A549 (cell line): ENCODE measurements around the gene UBL7. TPM values are rescaled to one million over a fixed set of nuclear protein-coding genes. Genes with fewer than 3 reads are reported as not detected.

Experiments
- ATAC-seq, 2 experiments: fragments of 200-7000 bp in 1 of 2; fragments of >200 bp in 1 of 2; cut with Nextera tagmentation in 1 of 2; cut with Tn5 transposase in 1 of 2; 3 replicates each; pipeline versions ENCODE4 v1.8.0 to v1.9.1; 2018 to 2020; ENCODE audit warnings: mild to moderate bottlenecking in 1 of 2, moderate library complexity in 1 of 2
- CTCF ChIA-PET: fragments of 300-600 bp; sonication (Branson Sonifier 250); formaldehyde crosslinking; extraction: SDS; loops from one replicate; lab custom pipeline; 2021; ENCODE audit warnings: antibody characterized with exemption, inconsistent platforms; lab: Yijun Ruan, JAX
- POLR2A ChIA-PET: fragments of 350-600 bp; formaldehyde crosslinking; extraction: SDS; loops from one replicate; lab custom pipeline; 2021; ENCODE audit warnings: antibody characterized with exemption, inconsistent platforms; lab: Yijun Ruan, JAX
- DNase-seq, 2 experiments: peaks; one replicate each; pipeline versions ENCODE4 v3.0.0 to v3.0.0-alpha.2; 2011 to 2016; ENCODE audit warnings: low read depth in 1 of 2, low spot score in 1 of 2
- FAIRE-seq: peaks from 2 replicates; lab custom pipeline; 2011; peaks lifted over from hg19 to GRCh38; lab: Jason Lieb, UNC
- H3K27ac ChIP-seq, 2 experiments: fragments of >200 bp; sonication (Bioruptor Twin); formaldehyde crosslinking; 3 replicates each; pipeline ENCODE4 v1.5.1; 2016 to 2017
- H3K4me1 ChIP-seq: fragments of >200 bp; sonication (Bioruptor Twin); formaldehyde crosslinking; 3 replicates; pipeline ENCODE4 v1.6.1; 2016
- H3K4me2 ChIP-seq: fragments of >200 bp; sonication (Bioruptor Twin); formaldehyde crosslinking; 3 replicates; pipeline ENCODE4 v1.6.1; 2016
- H3K4me3 ChIP-seq: fragments of >200 bp; sonication (Bioruptor Twin); formaldehyde crosslinking; 3 replicates; pipeline ENCODE4 v1.5.1; 2016
- H3K9me3 ChIP-seq: fragments of >200 bp; sonication (Bioruptor Twin); formaldehyde crosslinking; 3 replicates; pipeline ENCODE4 v1.6.1; 2016
- CBX2 ChIP-seq: fragments of 200-600 bp; sonication (generic); IDR thresholded peaks from 2 replicates; pipeline ENCODE4 v1.6.1; 2016; ENCODE audit warnings: low read depth, mild to moderate bottlenecking, borderline replicate concordance
- EHMT2 ChIP-seq: fragments of 200-600 bp; sonication (generic); IDR thresholded peaks from 2 replicates; pipeline ENCODE4 v1.6.1; 2016; ENCODE audit warnings: antibody characterized with exemption, low read depth, mild to moderate bottlenecking, moderate library complexity
- ELK1 ChIP-seq: fragments of 150-350 bp; IDR thresholded peaks from 2 replicates; pipeline ENCODE4 v1.6.1; 2014; ENCODE audit warnings: low read depth, mild to moderate bottlenecking, low read length
- ESRRA ChIP-seq: fragments of 150-350 bp; IDR thresholded peaks from 2 replicates; pipeline ENCODE4 v1.6.1; 2014; ENCODE audit warnings: mild to moderate bottlenecking, low read length, borderline replicate concordance
- FOSL2 ChIP-seq, 2 experiments: fragments of 450-650 bp in 1 of 2; fragments of >200 bp in 1 of 2; sonication (Bioruptor Twin) in 1 of 2; formaldehyde crosslinking; IDR thresholded peaks; 2 replicates each; pipeline versions ENCODE4 v1.5.0 to v1.6.1; 2016 to 2020; ENCODE audit warnings: mild to moderate bottlenecking in 1 of 2, moderate library complexity in 1 of 2
- FOXS1 ChIP-seq: fragments of 250-450 bp; sonication (Bioruptor Pico); IDR thresholded peaks from 2 replicates; pipeline ENCODE4 v1.5.0; 2020; ENCODE audit warnings: mild to moderate bottlenecking, moderate library complexity
- GATA3 ChIP-seq: IDR thresholded peaks from 2 replicates; pipeline ENCODE4 v1.6.1; 2012; ENCODE audit warnings: borderline replicate concordance
- HDAC2 ChIP-seq: fragments of 200-600 bp; sonication (generic); IDR thresholded peaks from 2 replicates; pipeline ENCODE4 v1.6.1; 2016
- HES2 ChIP-seq: fragments of >200 bp; sonication (Bioruptor Twin); formaldehyde crosslinking; IDR thresholded peaks from 2 replicates; pipeline ENCODE4 v1.6.1; 2016
- HEYL ChIP-seq: fragments of 250-450 bp; sonication (Bioruptor Pico); IDR thresholded peaks from 2 replicates; pipeline ENCODE4 v1.8.0; 2021; ENCODE audit warnings: mild to moderate bottlenecking, moderate library complexity
- HMGXB4 ChIP-seq: fragments of 250-450 bp; sonication (Bioruptor Pico); IDR thresholded peaks from 2 replicates; pipeline ENCODE4 v1.5.0; 2021; ENCODE audit warnings: mild to moderate bottlenecking, moderate library complexity, borderline replicate concordance
- HOXA7 ChIP-seq: fragments of 250-450 bp; sonication (Bioruptor Pico); IDR thresholded peaks from 2 replicates; pipeline ENCODE4 v1.5.0; 2020; ENCODE audit warnings: mild to moderate bottlenecking, moderate library complexity
- JUN ChIP-seq, 2 experiments: fragments of >200 bp; sonication (Bioruptor Twin); formaldehyde crosslinking; IDR thresholded peaks; 2 replicates in 1 of 2; 3 replicates in 1 of 2; pipeline ENCODE4 v1.6.1; 2016 to 2017
- KDM1A ChIP-seq: fragments of 200-600 bp; sonication (generic); IDR thresholded peaks from 2 replicates; pipeline ENCODE4 v1.6.1; 2016; ENCODE audit warnings: low read depth, mild to moderate bottlenecking
- NR3C1 ChIP-seq: fragments of >200 bp; sonication (Bioruptor Twin); formaldehyde crosslinking; IDR thresholded peaks from 3 replicates; pipeline ENCODE4 v1.6.1; 2017
- PHF8 ChIP-seq: fragments of 200-600 bp; sonication (generic); IDR thresholded peaks from 2 replicates; pipeline ENCODE4 v1.6.1; 2016; ENCODE audit warnings: low read depth, mild to moderate bottlenecking, antibody characterized with exemption, moderate library complexity, borderline replicate concordance
- POLR2A ChIP-seq: IDR thresholded peaks from 2 replicates; pipeline ENCODE4 v1.6.1; 2012; ENCODE audit warnings: mild to moderate bottlenecking, low read length
- RAD21 ChIP-seq, 2 experiments: fragments of >200 bp in 1 of 2; sonication (Bioruptor Twin) in 1 of 2; formaldehyde crosslinking in 1 of 2; IDR thresholded peaks in 1 of 2; conservative IDR thresholded peaks in 1 of 2; 2 replicates in 1 of 2; 3 replicates in 1 of 2; pipeline ENCODE4 v1.6.1; 2012 to 2018; ENCODE audit warnings: inconsistent platforms in 1 of 2
- RCOR1 ChIP-seq: fragments of 150-350 bp; IDR thresholded peaks from 2 replicates; pipeline ENCODE4 v1.6.1; 2014; ENCODE audit warnings: antibody characterized with exemption, low read length, low read depth
- REST ChIP-seq: fragments of 200-600 bp; sonication (generic); IDR thresholded peaks from 2 replicates; pipeline ENCODE4 v1.6.1; 2016; ENCODE audit warnings: antibody characterized with exemption, mild to moderate bottlenecking, moderate library complexity
- RFX5 ChIP-seq: fragments of 450-650 bp; IDR thresholded peaks from 2 replicates; pipeline ENCODE4 v1.7.1; 2014; ENCODE audit warnings: antibody characterized with exemption, mild to moderate bottlenecking, moderate library complexity
- SMC3 ChIP-seq: fragments of >200 bp; sonication (Bioruptor Twin); formaldehyde crosslinking; IDR thresholded peaks from 3 replicates; pipeline ENCODE4 v1.6.1; 2018; ENCODE audit warnings: inconsistent platforms
- SREBF2 ChIP-seq: fragments of 450-650 bp; IDR thresholded peaks from 2 replicates; pipeline ENCODE4 v1.6.1; 2014; ENCODE audit warnings: mild to moderate bottlenecking, moderate library complexity
- ZFP36 ChIP-seq: fragments of 450-650 bp; IDR thresholded peaks from 2 replicates; pipeline ENCODE4 v1.6.1; 2014; ENCODE audit warnings: borderline replicate concordance; ENCODE audit not compliant: partially characterized antibody
- WGBS: methylation state at CpG from one replicate; pipeline ENCODE4 v1.1.6; 2017; ENCODE audit errors: missing lambda C conversion rate; 5-methylcytosine and 5-hydroxymethylcytosine counted together
- polyA plus RNA-seq, 4 experiments: library from polyadenylated mRNA; depleted of rRNA in 3 of 4; stranded (reverse); fragments of >200 nt; fragmentation: RNase III in 1 of 4; extraction: RNeasy Plus Mini Kit Qiagen cat#74134 plus additional on column Dnase treatment in 1 of 4; gene quantifications; 2 replicates in 3 of 4; 3 replicates in 1 of 4; pipeline ENCODE4 v1.2.3, GENCODE V29; 2011 to 2017

UBL7 gene
- polyA plus RNA-seq, 2 of the 4 experiments (the other 2 are of a cell fraction) = 32.6 to 48.5 TPM

GRCh38 chr15:74417225-74417624, 43.7 kb downstream of the UBL7 start:
- H3K4me3 ChIP-seq = no peak overlapping the region
- TF ChIP-seq KDM1A = no peak
- TF ChIP-seq ZFP36 = no peak
- no peak for TF ChIP-seq GATA3
- no peak for TF ChIP-seq EHMT2
- TF ChIP-seq CBX2 = no peak
- no peak for TF ChIP-seq RFX5
- no peak for TF ChIP-seq PHF8
- no peak for TF ChIP-seq HOXA7
- TF ChIP-seq ELK1 = no peak
- no peak for TF ChIP-seq POLR2A
- no peak for TF ChIP-seq RCOR1
- WGBS = 85% methylated on average over 9 of the region's 13 CpGs
- FAIRE-seq (no peak), DNase-seq (no peak), ATAC-seq (no peak)
- no peak overlapping the region for H3K4me2 ChIP-seq
- H3K9me3 ChIP-seq = no peaks in the 10 kb centered on the region
- POLR2A ChIA-PET = no interaction called here
- no peak overlapping the region for H3K27ac ChIP-seq
- H3K4me1 ChIP-seq = peaks cover 10% of the 10 kb centered on the region
- CTCF ChIA-PET = interaction anchor here (36.0 kb wide), 1 partner anchor 39 kb away, joined by 681 read pairs; the partner anchor contains the start of gene CYP11A1

GRCh38 chr15:74415966-74416916, 44.7 kb downstream of the UBL7 start:
- Histone ChIP-seq H3K4me2 (no peak overlapping the region), H3K4me3 (no peak overlapping the region), H3K9me3 (no peaks in the 10 kb centered on the region), H3K27ac (no peak overlapping the region), H3K4me1 (peaks cover 10% of the 10 kb centered on the region)
- 79% methylated on average over 13 of the region's 19 CpGs for WGBS
- FAIRE-seq (no peak), DNase-seq (no peak), ATAC-seq (no peak)
- ChIA-PET CTCF (no interaction called here), POLR2A (no interaction called here)
- no peak for TF ChIP-seq ESRRA
- TF ChIP-seq RCOR1 = no peak
- TF ChIP-seq REST = no peak
- no peak for TF ChIP-seq FOSL2 (IDR thresholded peaks at IDR 0.05)
- TF ChIP-seq FOSL2 (CRISPR knock-in tag; IDR thresholded peaks at IDR 0.05) = no peak
- TF ChIP-seq HMGXB4 (CRISPR knock-in tag) = no peak
- TF ChIP-seq JUN (IDR thresholded peaks at IDR 0.05) = no peak
- TF ChIP-seq RAD21 (conservative IDR thresholded peaks at IDR 0.05 in 1 of 2, IDR thresholded peaks at IDR 0.05 in 1 of 2) = no peak
- TF ChIP-seq CBX2 = no peak
- no peak for TF ChIP-seq HDAC2
- no peak for TF ChIP-seq HOXA7
- no peak for TF ChIP-seq POLR2A
- TF ChIP-seq SMC3 = no peak
- TF ChIP-seq HEYL (CRISPR knock-in tag) = no peak
- TF ChIP-seq FOXS1 (CRISPR knock-in tag) = no peak
- no peak for TF ChIP-seq HES2
- no peak for TF ChIP-seq SREBF2
- no peak for TF ChIP-seq NR3C1
